K562 (cell line): ENCODE data around the gene PDE11A. TPM values are rescaled to one million over a fixed set of nuclear protein-coding genes. Genes with fewer than 3 reads are reported as not detected.
A peak's percentile ranks its signal among the peaks of the same experiment; 100 is the strongest.

Experiments used
- ATAC-seq: fragments of 200-7000 bp; cut with Tn5 transposase; 3 replicates; pipeline ENCODE4 v1.9.1; 2020; ENCODE audit warnings: moderate library complexity
- BruUV-seq: library from RNA; stranded (reverse); fragments of 400-500 nt; replicated peaks from 2 replicates; lab custom pipeline; 2021; lab: Mats Ljungman, UMichigan
- CTCF ChIA-PET: fragments of 300-600 bp; formaldehyde crosslinking; extraction: SDS; loops from one replicate; lab custom pipeline; 2021; ENCODE audit warnings: low intra/inter-chr PET ratio; lab: Yijun Ruan, JAX
- POLR2A ChIA-PET: fragments of 300-600, 350-650 bp; sonication (Branson Sonifier 250); formaldehyde crosslinking; extraction: SDS; loops from one replicate; lab custom pipeline; 2021; ENCODE audit warnings: antibody characterized with exemption, inconsistent platforms; lab: Yijun Ruan, JAX
- DNase-seq, 4 experiments: peaks; one replicate each; pipeline versions ENCODE4 v3.0.0 to v3.0.0-alpha.2; 2011 to 2018; ENCODE audit warnings: low spot score in 3 of 4, mixed read lengths in 3 of 4; ENCODE audit errors: extremely low read depth in 1 of 4
- FAIRE-seq: peaks from 2 replicates; lab custom pipeline; 2011; peaks lifted over from hg19 to GRCh38; lab: Jason Lieb, UNC
- H2AFZ ChIP-seq: 2 replicates; pipeline ENCODE4 v1.6.0; 2011; ENCODE audit warnings: low read depth, low read length, control low read depth, inconsistent platforms
- H3K27ac ChIP-seq: fragments of 200-600 bp; 3 replicates; pipeline ENCODE4 v1.8.0; 2011; ENCODE audit warnings: low read depth, mild to moderate bottlenecking, control low read depth, inconsistent platforms, low read length, moderate library complexity, mixed read lengths; ENCODE audit errors: extremely low read depth
- H3K27me3 ChIP-seq, 2 experiments: fragments of 300-600 bp in 1 of 2; 2 replicates in 1 of 2; 3 replicates in 1 of 2; pipeline versions ENCODE4 v1.6.0 to v1.8.0; 2011; ENCODE audit warnings: inconsistent platforms in 2 of 2, low read length in 2 of 2, mild to moderate bottlenecking in 1 of 2, mixed read lengths in 1 of 2, moderate library complexity in 1 of 2; ENCODE audit not compliant: control insufficient read depth in 2 of 2, insufficient read depth in 2 of 2
- H3K36me3 ChIP-seq: fragments of 300-600 bp; 3 replicates; pipeline ENCODE4 v1.8.0; 2011; ENCODE audit warnings: mild to moderate bottlenecking, low read length, inconsistent platforms; ENCODE audit not compliant: control insufficient read depth, insufficient read depth
- H3K4me1 ChIP-seq, 2 experiments: fragments of 200-600 bp in 1 of 2; replicated peaks in 1 of 2; 2 replicates in 1 of 2; 3 replicates in 1 of 2; pipeline versions ENCODE4 v1.5.1 to v1.8.0; 2011; ENCODE audit warnings: inconsistent platforms in 2 of 2, low read length in 2 of 2, mild to moderate bottlenecking in 1 of 2, mixed read lengths in 1 of 2, moderate library complexity in 1 of 2; ENCODE audit not compliant: control insufficient read depth in 2 of 2, insufficient read depth in 2 of 2
- H3K4me2 ChIP-seq: 2 replicates; pipeline ENCODE4 v1.6.1; 2011; ENCODE audit warnings: low read length, control low read depth, inconsistent platforms, mixed read lengths; ENCODE audit not compliant: insufficient read depth
- H3K4me3 ChIP-seq: fragments of 200-600 bp; sonication (generic), shearing (Covaris generic); 2 replicates; pipeline ENCODE4 v1.5.1; 2016; ENCODE audit warnings: control low read depth, inconsistent platforms
- H3K79me2 ChIP-seq: fragments of 200-600 bp; 3 replicates; pipeline ENCODE4 v1.8.0; 2011; ENCODE audit warnings: low read length, inconsistent platforms; ENCODE audit not compliant: control insufficient read depth, insufficient read depth
- H3K9ac ChIP-seq, 2 experiments: 2 replicates each; pipeline versions ENCODE4 v1.6.0 to v1.6.1; 2011; ENCODE audit warnings: low read depth in 2 of 2, low read length in 2 of 2, control low read depth in 1 of 2, inconsistent platforms in 1 of 2, mild to moderate bottlenecking in 1 of 2, mixed read lengths in 1 of 2; ENCODE audit not compliant: insufficient read depth in 1 of 2
- H3K9me1 ChIP-seq: one replicate; pipeline ENCODE4 v1.6.0; 2011; ENCODE audit warnings: inconsistent platforms, mild to moderate bottlenecking, low read length, moderate library complexity; ENCODE audit not compliant: control insufficient read depth, insufficient read depth
- H3K9me3 ChIP-seq: replicated peaks from 2 replicates; pipeline ENCODE4 v1.5.1; 2011; ENCODE audit warnings: low read depth, low read length, inconsistent platforms; ENCODE audit not compliant: control insufficient read depth, insufficient read depth
- H4K20me1 ChIP-seq: replicated peaks from 2 replicates; pipeline ENCODE4 v1.6.1; 2011; ENCODE audit warnings: low read length, inconsistent platforms, mixed read lengths; ENCODE audit not compliant: control insufficient read depth, insufficient read depth
- CHCHD3 ChIP-seq: fragments of 250-450 bp; sonication (Bioruptor Pico); IDR thresholded peaks from 2 replicates; pipeline ENCODE4 v2.1.2; 2022; ENCODE audit warnings: mild to moderate bottlenecking
- CTCFL ChIP-seq: IDR thresholded peaks from 2 replicates; pipeline ENCODE4 v1.6.1; 2011; ENCODE audit warnings: borderline replicate concordance, low read depth, mild to moderate bottlenecking, moderate library complexity, low read length; ENCODE audit not compliant: insufficient read depth, poor library complexity, severe bottlenecking
- MAFK ChIP-seq: IDR thresholded peaks from 2 replicates; pipeline ENCODE4 v1.6.1; 2011; ENCODE audit warnings: low read length, improper control_type of control experiment
- MAZ ChIP-seq, 2 experiments: fragments of 450-650 bp in 1 of 2; sonication (generic) in 1 of 2; formaldehyde crosslinking; IDR thresholded peaks in 1 of 2; conservative IDR thresholded peaks in 1 of 2; 2 replicates each; pipeline versions ENCODE4 v1.4.0 to v1.5.0; 2020; ENCODE audit warnings: mild to moderate bottlenecking in 1 of 2, missing genetic modification reagents in 1 of 2
- POLR2B ChIP-seq: fragments of 450-650 bp; IDR thresholded peaks from 2 replicates; pipeline ENCODE4 v1.6.1; 2018; ENCODE audit warnings: low read depth; ENCODE audit not compliant: partially characterized antibody
- SUPT5H ChIP-seq: fragments of 450-650 bp; IDR thresholded peaks from 2 replicates; pipeline ENCODE4 v1.6.1; 2016
- TEAD4 ChIP-seq, 2 experiments: sonication (generic) in 1 of 2; formaldehyde crosslinking in 1 of 2; IDR thresholded peaks; 2 replicates each; pipeline versions ENCODE4 v1.6.1 to v1.8.0; 2012 to 2022; ENCODE audit warnings: borderline replicate concordance in 1 of 2, inconsistent platforms in 1 of 2, low read length in 1 of 2, mild to moderate bottlenecking in 1 of 2, missing genetic modification reagents in 1 of 2
- VEZF1 ChIP-seq: fragments of 200-800 bp; sonication (Bioruptor generic); IDR thresholded peaks from 2 replicates; pipeline ENCODE4 v1.6.1; 2017; ENCODE audit warnings: missing genetic modification characterization, missing compliant biosample characterization
- ZNF12 ChIP-seq: sonication (generic); formaldehyde crosslinking; IDR thresholded peaks from 2 replicates; pipeline ENCODE4 v1.4.0; 2020; ENCODE audit warnings: mild to moderate bottlenecking, missing genetic modification reagents
- ZNF3 ChIP-seq: fragments of 250-450 bp; sonication (Bioruptor Pico); IDR thresholded peaks from 2 replicates; pipeline ENCODE4 v1.5.0; 2021; ENCODE audit warnings: mild to moderate bottlenecking, moderate library complexity
- whole genome bisulfite sequencing: fragments of 100-300 bp; shearing (Covaris generic); methylation state at CpG from one replicate; pipeline ENCODE4 v1.1.6; 2016; ENCODE audit warnings: low coverage, mixed read lengths; ENCODE audit not compliant: insufficient coverage; ENCODE audit errors: missing lambda C conversion rate; 5-methylcytosine and 5-hydroxymethylcytosine counted together
- in situ Hi-C: fragments of 300-500 bp; cut with MboI; formaldehyde crosslinking; loops from 4 replicates; pipeline ENCODE4 v1.15.0; 2018; ENCODE audit warnings: inconsistent platforms, mixed read lengths
- intact Hi-C: fragments of 100-400 bp; cut with micrococcal nuclease; formaldehyde crosslinking; loops from 2 replicates; pipeline ENCODE4 v1.14.2; 2022
- polyA plus RNA-seq, 8 experiments: library from polyadenylated mRNA; depleted of rRNA in 4 of 8; stranded (reverse) in 5 of 8; unstranded in 3 of 8; fragments of >200 nt; fragmentation: Nextera tagmentation in 2 of 8; fragmentation: Illumina TruSeq in 1 of 8; extraction: Ambion mirVana in 2 of 8; extraction: Trizol in 1 of 8; gene quantifications; 2 replicates each; pipeline versions ENCODE4 v1.2.1 to v1.2.3, GENCODE V29; 2011 to 2014; ENCODE audit warnings: inconsistent platforms in 1 of 8, missing spikeins in 1 of 8
- total RNA-seq, 7 experiments: library from RNA; depleted of rRNA in 6 of 7; stranded (reverse); fragments of >200 nt in 6 of 7; fragmentation: Illumina TruSeq in 2 of 7; extraction: Trizol in 2 of 7; gene quantifications; 2 replicates each; pipeline versions ENCODE4 v1.2.1 to v1.2.3, GENCODE V29; 2011 to 2021; ENCODE audit warnings: low replicate concordance in 1 of 7

PDE11A gene
- total and polyA plus RNA-seq, 9 of the 15 experiments (the other 6 are each of a cell fraction or from before 2014, with no cell fraction given): 3.2 to 22.1 (median 5.7) TPM

GRCh38 chr2:177602611-177603164 lies 469.9 kb downstream of the PDE11A start:
- Histone ChIP-seq H3K79me2 (no peaks in the 10 kb centered on the region), H3K27me3 (no peaks in the 10 kb centered on the region), H3K9me3 (no peaks in the 10 kb centered on the region), H2AFZ (no peak overlapping the region), H3K9me1 (no peaks in the 10 kb centered on the region), H4K20me1 (no peaks in the 10 kb centered on the region), H3K4me2 (no peak overlapping the region), H3K9ac (no peak overlapping the region), H3K36me3 (no peaks in the 10 kb centered on the region), H3K4me1 (no peaks in the 10 kb centered on the region), H3K27ac (no peak overlapping the region), H3K4me3 (no peak overlapping the region)
- no peak for ATAC-seq
- peak in 2 of 4 experiments; percentile 30 to 31 for DNase-seq
- 11% methylated on average over 2 of the region's 2 CpGs for WGBS
- ChIA-PET CTCF (interaction anchor here (2.6 kb wide), 1 partner anchor 113 kb away, joined by 18 read pairs; no protein-coding TSS in a partner anchor), POLR2A (interaction anchor here (0.6 to 1.6 kb wide), 4 partner anchors 9 to 47 kb away, joined by 3 to 6 read pairs (median 4); no protein-coding TSS in a partner anchor)
- TF ChIP-seq ZNF3 (CRISPR knock-in tag) (no peak), MAZ (CRISPR knock-in tag; conservative IDR thresholded peaks at IDR 0.05 in 1 of 2, IDR thresholded peaks at IDR 0.05 in 1 of 2) (no peak), MAFK (no peak), POLR2B (no peak), SUPT5H (no peak), CHCHD3 (CRISPR knock-in tag) (no peak), CTCFL (no peak), ZNF12 (CRISPR knock-in tag) (no peak), TEAD4 (IDR thresholded peaks at IDR 0.05; ENCODE audit: low read length) (no peak), TEAD4 (CRISPR knock-in tag; IDR thresholded peaks at IDR 0.05; ENCODE audit: borderline replicate concordance) (no peak), VEZF1 (CRISPR knock-in tag) (no peak)
- in situ Hi-C loops (no loop called here), intact Hi-C loops (loop anchor here (5.0 to 10.0 kb wide), 3 partner anchors 50 to 185 kb away; a partner anchor contains a TSS)
- no TSS peak for BruUV-seq
- no peak for FAIRE-seq
